NCI-H1930 (cell line): ENCODE data around the gene HPS1.

Source experiments
- DNase-seq, 2 experiments: peaks; one replicate each; lab custom pipeline; 2025; lab: John Stamatoyannopoulos, UW

HPS1 gene

GRCh38 chr10:98432330-98432729 is 14.4 kb downstream of the HPS1 start:
- DNase-seq: no peak

GRCh38 chr10:98431016-98431415 is 15.7 kb downstream of the HPS1 start:
- DNase-seq: no peak

- DNase-seq: no peak
These were observed 16.3 kb downstream of the HPS1 start for GRCh38 chr10:98430427-98430826.

- DNase-seq: no peak
These were observed 17.2 kb downstream of the HPS1 start for GRCh38 chr10:98429320-98430072.

- DNase-seq: no peak
These were observed 19.7 kb downstream of the HPS1 start for GRCh38 chr10:98427011-98427515.

DNA sequence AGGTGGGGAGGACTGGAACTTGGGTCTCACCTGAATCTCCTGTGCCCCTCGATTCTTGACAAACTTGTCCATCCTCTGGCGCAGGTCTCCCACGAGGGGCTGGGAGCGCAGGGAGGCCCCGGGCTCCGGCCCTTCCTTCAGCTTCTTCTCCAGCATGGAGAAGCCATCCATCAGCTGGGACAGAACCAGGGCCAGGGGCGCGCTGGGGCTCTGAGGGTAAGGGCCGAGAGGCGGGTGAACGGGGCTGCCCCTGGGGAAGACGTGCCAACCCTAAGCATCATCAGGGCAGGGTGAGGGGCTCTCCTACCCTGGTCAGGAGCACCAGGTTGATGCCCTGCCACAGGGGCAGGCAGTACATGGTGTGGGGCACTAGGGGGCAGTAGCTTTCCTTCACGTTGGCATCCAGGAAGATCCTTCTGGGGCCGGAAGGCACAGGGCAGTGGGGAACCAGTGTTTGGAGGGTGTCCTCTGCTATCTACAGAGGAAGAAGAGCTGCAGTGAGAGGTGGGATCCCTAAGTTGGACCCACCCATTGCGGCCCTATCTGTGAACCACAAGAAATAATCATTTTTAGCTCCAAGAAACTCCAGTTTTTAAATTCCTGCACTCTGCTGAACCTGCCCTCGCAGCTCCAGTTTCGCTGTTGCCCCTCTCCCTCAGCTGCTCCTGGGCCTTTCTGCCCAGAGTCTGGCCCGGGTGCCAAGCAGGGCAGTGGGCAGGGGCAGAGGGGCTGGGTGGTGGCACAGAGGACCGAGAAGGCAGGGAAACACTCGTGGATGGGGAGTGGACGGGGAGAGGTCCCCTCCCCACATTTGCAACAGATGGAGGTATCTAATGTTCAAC is 21.0 kb downstream of the HPS1 start:
- DNase-seq: peak; percentile 0 to 3

DNA sequence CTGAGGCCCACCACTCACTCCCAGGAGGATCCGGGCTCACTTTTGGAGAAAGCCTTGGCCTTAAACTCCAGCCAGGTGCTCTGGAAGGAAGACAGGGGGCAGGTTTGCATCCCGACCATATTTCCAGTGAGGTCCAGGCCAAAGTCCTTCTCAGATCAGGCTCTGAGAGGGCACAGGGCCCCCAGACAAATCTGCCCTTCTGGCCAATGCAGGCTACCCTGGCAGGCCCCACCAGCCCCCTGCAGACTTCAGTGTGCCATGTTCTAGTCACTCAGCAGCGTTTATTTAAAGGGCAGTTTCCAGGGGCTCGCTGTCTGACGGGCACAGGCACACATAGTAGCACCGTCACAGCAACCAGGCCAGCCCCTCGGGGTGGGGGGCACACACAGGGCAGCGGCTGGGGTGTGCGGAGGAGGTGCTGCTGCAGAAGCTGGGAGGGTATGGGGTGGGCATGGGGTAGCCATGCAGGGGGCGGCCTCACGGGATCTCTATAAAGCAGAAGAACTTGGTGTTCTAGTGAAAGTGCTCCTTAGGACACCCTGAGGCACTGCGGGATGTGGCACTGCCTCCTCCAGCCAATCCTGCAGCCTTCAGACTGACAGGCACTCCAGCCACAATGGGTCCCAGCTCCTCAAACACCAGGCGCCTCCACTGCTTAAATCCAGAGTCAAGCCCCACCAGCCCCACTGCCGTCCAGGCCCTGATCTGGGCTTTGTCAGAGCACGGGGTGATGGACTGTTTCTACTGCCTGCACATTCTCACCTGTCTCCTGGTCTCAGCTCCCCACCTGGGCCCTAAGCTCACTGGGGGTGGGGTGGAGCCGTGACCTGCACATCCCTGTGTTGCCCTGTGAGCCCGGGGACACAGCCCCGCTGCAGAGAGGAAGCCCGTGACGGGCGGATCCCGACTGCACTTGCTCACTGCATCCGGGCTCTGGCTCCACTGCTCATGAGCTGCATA is 22.2 kb downstream of the HPS1 start:
- no peak for DNase-seq

- no peak for DNase-seq
These were observed 23.0 kb downstream of the HPS1 start for GRCh38 chr10:98423691-98424120.

DNA sequence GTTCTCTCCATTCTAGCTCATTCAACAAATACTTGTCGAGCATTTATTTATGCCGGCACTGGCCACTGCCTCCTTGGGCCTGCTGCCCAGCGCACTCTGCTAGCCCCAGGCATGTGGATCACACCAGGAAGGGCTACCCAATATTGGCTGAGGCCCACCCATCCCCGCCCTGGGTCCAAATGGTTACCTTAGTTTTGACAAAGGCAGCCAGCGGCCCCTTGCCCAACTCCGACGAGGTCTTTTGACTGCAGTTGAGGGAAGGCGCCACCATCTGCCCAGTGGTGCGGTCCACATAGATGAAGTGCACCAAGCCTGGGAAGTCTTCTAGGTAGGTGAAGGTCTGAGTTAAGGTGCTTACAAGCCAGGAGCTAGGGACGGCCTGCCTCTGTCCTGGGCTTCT is 24.6 kb downstream of the HPS1 start:
- no peak for DNase-seq

- DNase-seq: no peak
These were observed 25.9 kb downstream of the HPS1 start for GRCh38 chr10:98420786-98421185.

DNA sequence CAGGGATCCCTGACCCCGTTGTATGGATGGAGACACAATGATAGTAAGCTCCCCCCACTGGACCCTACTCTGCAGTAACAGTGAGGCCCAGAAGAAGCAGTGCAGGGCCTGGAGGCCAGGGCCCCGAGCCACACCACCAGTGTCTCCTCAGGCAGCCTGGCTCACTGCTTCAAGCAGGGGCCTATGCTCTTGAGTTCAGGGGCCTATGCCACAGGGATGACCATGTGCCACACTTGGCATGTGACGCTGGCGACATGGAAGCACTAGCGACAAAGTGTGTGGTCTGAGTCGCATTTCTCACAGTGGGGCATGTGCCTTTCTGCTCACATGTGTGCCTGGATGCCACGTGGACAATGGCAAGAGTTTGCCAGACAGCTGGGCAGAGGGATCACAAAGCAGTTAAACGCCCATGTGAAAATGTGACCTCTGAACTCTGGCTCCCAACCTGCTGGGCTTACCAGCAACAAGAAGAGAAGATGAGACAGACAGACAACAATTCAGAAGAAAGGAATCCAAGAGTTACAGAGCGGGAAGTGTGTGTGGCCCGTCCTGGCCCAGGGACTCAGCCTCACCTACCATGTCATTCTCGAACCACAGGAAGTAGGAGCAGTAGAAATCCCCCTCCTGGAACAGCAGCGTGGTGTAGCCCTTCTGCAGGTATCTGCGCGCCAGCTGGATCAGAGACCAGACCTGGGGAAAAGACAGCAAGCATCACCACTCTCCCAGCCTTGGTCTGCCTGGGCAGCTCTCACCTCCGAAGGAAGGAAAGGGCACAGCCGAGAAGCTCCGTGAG is 27.1 kb downstream of the HPS1 start:
- DNase-seq: no peak

DNA sequence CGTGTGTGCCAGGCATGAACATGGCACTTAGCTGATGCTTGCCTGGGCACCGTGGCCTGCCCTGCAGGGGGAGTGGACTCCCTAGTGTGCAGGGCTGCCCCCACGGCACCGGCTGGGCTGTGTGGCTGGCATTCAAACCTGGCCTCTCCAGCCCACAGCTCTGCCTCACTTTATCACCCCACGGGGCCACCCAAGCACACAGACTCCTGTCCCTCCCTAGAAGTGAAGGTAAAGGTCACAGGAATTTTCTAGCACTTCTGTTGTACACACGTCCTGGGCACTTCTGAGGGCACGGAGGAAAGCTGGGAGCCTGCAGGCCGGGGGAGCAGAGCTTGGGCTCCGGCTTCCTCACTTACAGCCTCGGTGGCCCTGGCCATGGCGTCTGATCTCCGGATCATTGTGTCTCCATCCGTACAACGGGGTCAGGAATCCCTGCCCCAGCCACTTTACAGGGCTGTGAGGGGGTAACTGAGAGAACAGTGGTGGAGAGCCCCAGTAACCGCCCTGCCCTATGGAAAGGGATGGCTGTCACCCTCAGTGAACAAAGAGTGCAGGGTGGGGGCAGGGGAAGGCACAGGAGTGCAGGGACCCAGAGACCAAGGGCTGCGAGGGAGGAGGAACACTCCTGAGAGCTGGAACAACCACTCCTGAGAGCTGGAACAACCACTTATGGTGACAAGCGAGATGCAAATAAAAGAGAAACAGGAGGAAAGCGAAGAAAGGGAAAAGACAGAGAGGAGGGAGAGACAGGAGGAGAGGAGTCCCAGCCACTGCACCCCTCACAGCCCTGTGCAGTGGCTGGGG is 27.9 kb downstream of the HPS1 start:
- no peak for DNase-seq

DNA sequence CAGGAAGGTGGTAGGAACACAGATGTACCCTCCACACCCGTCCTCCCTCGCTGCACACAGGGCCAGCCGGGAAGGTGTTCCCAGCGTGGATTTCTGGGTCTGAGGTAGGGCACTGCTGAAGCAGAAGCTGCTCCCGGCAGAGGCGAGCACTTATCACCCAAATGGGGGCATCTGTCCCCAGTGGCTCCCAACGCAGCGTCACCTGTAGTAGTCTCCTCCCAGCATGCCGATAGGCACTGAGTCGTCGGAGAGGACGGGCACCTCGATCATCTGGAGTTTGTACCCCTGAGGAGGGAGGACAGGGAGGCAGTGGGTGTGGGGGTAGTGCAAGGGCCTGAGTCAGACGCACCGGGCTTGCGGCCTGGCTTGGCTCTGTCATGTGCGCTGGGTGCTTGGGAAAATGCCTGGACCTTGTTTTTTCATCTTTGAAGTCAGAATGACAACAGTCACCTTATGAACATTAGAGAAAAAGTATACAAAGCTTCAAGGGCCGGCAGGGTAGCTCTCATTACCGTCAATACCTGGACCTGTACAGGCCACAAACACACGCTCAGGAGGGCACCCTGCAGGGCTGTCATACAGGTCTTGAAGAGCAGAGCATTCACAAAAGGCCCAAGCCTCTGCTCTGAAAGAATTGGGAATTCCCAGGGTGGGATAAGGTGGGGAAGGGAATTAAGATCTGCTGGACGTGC is 28.6 kb downstream of the HPS1 start:
- DNase-seq: no peak

GRCh38 chr10:98417481-98417959 is 29.2 kb downstream of the HPS1 start:
- no peak for DNase-seq

GRCh38 chr10:98416606-98417388 is 29.9 kb downstream of the HPS1 start:
- no peak for DNase-seq

- DNase-seq: no peak
These were observed 31.0 kb downstream of the HPS1 start for GRCh38 chr10:98415731-98416119.

- no peak for DNase-seq
These were observed 31.6 kb downstream of the HPS1 start, which contains the start of gene PYROXD2 for GRCh38 chr10:98414932-98415730. Gene PYROXD2, minus strand, starts transcription at chr10:98415182. Its CDS starts 47 bp downstream, at chr10:98415135.

- no peak for DNase-seq
These were observed 32.2 kb downstream of the HPS1 start for GRCh38 chr10:98414578-98414931.
